Fibroblast of skin of left biceps (primary cell): ENCODE results near the gene PRDM16.
"Not testable (repeated sequence)": the region's sequence is repeated elsewhere in the genome, so short reads cannot be mapped to it uniquely, and the experiment has no call there.

Source experiments
- DNase-seq, 2 experiments: peaks; one replicate each; pipeline ENCODE4 v3.0.0-alpha.2; 2013; ENCODE audit warnings: low read depth in 2 of 2

PRDM16 gene

DNA sequence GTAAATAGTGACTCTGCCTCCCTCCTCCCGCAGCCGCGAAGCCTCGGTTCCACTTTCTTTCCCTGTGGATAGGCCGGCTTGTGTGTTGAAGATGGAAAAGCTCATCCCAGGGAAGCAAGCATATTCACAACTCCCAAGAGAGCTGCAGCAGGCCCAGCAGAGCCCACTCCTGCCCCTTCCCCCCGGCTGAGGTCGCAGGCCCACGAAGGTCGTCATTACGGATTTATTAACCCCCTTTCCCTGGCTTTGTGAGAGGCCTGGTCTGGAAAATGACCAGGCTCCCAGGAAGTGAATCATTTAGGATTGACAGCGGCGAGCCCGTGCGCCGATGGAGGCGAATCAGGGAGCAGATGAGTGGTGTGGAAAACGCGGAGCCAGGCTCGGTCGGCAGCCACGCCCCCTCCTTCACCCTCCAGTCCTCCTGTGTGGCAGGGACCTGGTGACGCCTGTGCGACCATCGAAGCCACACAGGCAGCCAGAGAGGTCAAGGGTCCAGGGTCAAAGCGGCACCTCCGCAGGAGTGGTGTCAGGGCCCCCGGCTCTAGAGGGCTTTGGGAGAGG lies 93.4 kb downstream of the PRDM16 start:
- DNase-seq: no peak

DNA sequence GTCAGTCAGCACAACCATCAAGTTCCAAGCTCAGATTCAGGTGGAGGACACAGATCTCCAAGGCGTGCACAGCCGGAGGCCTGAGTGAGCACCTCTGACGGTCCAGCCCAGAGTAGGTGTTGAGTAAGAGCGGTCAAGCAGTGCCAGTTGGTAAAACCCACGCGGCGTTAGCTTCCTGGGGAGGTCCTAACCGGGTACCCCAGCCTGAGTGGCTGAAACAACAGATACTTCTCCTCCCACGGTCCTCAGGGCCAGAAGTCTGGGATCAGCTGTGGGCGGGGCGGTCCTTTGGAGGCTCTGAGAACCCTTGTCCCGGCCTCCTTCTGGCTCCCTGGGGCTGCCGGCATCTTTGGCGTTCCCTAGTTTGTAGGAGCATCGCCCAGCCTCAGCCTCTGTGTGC lies 94.4 kb downstream of the PRDM16 start:
- no peak for DNase-seq

- DNase-seq: no peak
Measured at GRCh38 chr1:3164671-3165070, 95.7 kb downstream of the PRDM16 start.

GRCh38 chr1:3165189-3165588 lies 96.2 kb downstream of the PRDM16 start:
- DNase-seq: not testable (repeated sequence)

- no peak for DNase-seq
Measured at GRCh38 chr1:3166206-3166918, 97.4 kb downstream of the PRDM16 start.

DNA sequence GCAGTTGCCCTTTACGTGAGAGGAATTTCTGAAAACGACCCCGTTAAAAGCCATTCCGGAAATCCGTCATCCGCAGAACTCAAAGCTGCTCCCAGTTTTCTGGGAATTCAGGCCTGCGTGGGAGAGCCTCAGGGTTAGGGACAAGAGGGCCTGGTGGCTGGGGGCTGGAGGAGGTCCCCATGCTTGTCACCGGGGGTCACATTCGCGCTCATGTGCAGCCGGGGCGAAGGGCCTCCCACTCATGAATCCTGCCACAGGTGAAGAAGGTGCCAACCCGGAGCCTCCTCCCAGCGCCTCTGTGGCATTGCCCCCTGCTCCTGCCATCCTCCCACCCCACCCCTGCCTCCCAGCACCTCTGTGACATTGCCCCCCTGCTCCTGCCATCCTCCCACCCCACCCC lies 98.3 kb downstream of the PRDM16 start:
- DNase-seq: no peak

- no peak for DNase-seq
Measured at GRCh38 chr1:3168678-3169077, 99.7 kb downstream of the PRDM16 start.

DNA sequence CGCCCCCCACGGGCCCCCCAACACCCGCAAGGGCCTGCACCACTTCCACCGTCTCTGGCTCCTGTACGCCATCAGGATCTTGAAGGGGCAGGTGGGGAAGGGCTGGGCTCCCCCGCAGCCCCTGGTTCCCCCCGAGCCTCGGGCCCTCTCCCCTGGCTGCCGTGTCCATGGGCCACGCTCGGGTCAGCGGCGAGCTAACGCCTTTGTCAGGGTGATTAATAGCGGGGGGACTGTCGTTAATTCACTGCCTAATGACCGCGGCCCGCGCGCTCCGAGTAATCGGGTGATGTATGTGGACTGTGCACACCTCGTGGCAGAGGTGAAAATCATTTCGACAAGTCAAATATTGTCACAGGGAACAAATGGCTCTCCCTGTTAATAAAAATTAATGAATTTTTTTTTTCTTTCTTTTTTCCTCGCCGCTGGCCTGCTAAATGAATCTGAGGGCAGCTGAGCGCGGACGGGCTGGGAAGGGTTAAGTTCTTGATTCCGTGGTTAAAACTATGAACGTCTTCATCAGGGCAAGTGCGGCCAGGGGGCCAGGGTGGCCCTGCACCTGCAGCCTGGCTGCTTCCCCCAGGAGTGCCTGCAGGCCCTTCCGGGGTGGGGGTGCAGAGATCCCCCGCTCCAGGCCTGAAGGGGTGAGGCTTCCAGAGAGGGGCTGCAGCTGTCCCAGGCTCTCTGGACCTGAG lies 100.8 kb downstream of the PRDM16 start:
- no peak for DNase-seq

DNA sequence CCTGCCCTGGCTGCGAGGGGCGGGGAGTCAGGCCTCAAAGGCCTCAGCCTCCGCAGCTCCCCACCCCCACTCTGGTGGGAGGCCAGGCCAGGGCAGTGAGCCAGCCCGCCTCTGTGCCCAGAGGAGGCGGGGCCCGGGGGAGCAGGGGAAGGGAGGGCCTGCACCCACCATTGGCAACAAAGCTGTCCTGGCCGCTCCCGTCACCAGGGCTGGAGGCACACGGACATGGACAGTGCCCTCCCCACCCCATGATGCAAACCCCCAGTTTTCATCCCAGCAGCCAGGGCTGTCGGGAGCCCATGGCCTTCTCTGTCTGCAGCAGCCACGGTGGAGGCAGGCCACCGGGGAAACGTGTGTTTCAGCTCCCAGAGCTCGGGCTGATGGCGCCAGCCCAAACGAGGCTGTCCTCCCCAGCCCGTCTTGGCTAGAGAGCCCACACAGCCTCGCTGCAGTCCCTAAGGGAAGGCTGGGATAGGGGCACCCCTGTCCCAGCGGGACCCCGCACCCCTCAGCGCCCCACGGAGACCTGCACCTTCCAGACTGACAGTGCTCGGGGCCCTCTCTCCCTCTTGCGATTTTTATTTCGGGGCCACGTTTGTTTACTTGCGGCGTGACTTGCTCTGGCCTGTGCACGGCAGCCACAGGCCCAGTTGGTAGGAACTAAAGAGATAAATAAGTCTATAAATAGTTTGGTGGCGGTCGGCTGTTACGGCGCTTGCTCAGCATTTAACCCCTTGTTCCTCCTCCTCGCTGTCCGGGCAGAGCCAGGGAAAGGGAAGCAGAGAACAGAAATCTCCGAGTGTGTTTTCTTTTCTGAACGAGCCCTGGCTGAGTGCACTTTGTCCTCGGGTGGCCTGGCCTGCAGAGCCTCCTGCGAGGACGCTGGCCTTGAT lies 101.8 kb downstream of the PRDM16 start:
- DNase-seq: no peak

- DNase-seq: no peak
Measured at GRCh38 chr1:3171761-3172160, 102.8 kb downstream of the PRDM16 start.

DNA sequence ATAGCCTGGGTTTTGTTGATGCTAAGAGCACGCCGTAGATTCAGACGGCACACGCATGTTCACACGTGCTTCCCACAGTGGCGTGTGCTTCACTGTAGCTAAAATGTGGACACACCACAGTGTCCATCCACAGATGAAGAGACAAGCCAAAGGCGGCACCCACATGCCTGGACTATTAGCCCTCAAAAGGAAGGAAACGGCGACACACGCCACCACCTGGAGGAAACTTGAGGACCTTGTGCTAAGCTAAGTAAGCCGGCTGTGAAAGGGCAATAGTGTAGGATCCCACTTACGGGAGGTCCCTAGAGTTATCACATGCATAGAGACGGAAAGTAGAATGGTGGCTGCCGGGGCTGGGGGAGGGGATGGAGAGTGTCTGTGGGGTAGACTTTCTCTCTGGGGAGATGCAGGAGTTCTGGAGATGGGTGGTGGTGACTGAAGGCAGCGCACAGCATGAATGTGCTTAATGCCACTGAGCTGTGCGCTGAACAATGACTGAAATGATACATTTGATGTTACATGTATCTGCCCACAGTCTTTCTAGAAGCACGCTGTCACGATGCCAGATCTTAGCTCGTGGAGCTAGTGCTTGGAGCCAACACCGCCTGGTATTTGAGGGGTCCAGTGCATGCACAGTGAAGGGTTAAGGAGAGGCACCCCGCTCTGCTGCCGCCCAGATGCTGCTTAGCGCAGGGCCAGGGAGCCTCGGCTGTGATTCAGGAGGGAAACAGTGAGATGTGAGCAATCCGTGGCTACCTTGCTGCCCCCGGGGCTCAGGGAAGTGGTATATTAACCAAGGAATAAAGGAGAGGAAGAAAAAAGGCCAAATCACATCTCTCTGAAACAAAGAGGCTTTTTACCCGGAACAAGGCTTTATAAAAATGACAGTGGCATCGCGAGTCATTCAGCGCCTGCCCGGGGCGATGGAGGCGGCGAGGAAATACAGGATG lies 103.7 kb downstream of the PRDM16 start:
- no peak for DNase-seq

- no peak for DNase-seq
Measured at GRCh38 chr1:3173381-3173980, 104.5 kb downstream of the PRDM16 start.

GRCh38 chr1:3174487-3175247 lies 105.7 kb downstream of the PRDM16 start:
- DNase-seq: no peak

- no peak for DNase-seq
Measured at GRCh38 chr1:3175486-3175885, 106.5 kb downstream of the PRDM16 start.

DNA sequence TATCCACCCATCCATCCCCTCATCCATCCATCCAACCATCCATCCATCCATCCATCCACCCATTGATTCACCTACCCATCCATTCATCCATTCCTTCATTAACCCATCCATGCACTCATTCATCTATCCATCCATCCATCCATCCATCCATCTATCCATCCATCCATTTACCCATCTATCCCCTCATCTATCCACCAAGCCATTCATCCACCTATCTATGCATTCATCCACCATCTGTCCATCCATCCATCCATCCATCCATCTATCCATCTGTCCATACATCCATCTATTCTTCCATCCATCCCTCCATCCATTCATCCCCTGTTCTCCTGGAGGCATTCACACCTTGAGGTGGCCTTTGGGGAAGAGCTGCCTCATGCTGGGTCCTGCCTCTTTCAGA lies 107.0 kb downstream of the PRDM16 start:
- no peak for DNase-seq

DNA sequence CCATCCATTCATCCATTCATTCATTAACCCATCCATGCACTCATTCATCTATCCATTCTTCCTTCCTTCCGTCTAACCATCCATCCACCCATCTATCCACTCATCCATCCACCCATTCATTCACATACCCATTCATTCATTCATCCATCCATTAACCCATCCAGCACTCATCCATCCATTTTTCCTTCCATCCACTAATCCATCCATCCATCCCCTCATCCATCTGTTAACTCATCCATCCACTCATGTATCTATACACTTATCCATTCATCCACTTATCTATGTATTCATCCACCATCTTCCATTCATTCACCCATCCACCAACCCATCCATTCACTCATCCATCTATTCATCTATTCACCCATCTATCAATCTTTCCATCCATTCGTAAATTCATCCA lies 107.8 kb downstream of the PRDM16 start:
- DNase-seq: no peak

DNA sequence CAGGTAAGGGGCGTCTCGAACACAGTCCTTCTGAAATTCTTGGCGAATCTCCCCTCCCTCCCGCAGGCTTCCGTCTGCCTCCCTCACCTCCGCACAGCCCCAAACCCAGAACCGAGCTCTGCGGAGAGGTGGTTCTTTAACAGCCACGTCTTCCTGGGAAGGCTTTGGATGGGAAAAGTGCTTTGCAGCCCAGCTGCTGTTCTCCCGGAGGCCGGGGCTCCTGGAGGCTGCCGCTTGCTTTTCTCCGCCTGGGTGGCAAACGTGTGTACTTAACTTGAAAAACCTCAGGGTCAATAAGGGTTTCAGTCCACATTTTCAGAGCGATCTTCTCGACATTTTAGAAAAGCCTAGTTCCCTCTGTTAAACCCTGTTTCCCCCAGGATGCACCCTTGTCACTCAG lies 109.3 kb downstream of the PRDM16 start:
- no peak for DNase-seq

DNA sequence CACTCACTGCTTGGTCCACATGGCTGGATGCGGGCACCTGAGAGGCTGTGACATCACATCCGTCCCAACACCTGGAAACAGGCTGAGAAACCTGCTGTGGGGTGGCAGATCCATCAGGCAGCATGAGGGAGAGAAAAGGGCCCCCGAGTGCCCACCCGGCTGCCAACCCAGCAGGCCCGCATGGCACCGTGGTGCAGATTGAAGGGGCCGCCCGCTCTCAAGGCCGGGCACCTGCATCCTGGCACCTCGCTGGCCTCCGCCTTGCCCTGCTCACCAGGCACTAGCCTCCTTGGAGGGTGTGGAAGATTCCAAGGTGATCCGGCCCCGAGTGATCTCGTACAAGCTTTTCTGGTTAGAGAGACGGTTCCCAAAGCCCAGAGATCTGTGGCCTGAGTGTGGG lies 110.5 kb downstream of the PRDM16 start:
- DNase-seq: no peak

- DNase-seq: no peak
Measured at GRCh38 chr1:3180915-3181314, 111.9 kb downstream of the PRDM16 start.

GRCh38 chr1:3181956-3182355 lies 113.0 kb downstream of the PRDM16 start:
- DNase-seq: no peak
